NCI-H345 treated with DMSO at 0.1 percent for 48 hours (cell line): Measurements from ENCODE around the gene RAB11A.

Experiments used
- DNase-seq: peaks from one replicate; lab custom pipeline; 2025; ENCODE audit not compliant: unreplicated experiment; lab: John Stamatoyannopoulos, UW

Gene RAB11A

GRCh38 chr15:65869126-65869953 is at the start of gene RAB11A:
RAB11A (plus strand) TSS chr15:65869491; CDS start chr15:65869586, 95 bp downstream.
- DNase-seq: peak; percentile 81

DNA sequence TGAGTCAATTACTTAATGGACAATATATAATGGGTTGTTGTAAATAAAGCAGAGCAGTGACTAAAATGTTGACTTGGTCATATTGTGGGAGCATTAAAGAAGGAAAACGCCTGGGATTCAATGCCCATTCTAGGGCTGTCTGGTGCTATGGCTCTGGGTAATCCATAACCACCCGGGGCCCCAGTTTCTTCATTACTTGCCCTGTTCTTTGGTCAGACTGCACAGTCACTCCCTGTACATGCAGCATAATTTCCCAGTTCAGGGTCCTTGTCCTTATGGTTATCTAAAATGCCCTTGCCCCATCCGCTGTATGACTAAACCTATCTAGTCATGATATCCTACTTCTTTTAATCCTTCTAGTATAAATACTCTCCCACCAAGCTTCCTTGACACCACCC is 49.7 kb upstream of the RAB11A start:
- no peak for DNase-seq

DNA sequence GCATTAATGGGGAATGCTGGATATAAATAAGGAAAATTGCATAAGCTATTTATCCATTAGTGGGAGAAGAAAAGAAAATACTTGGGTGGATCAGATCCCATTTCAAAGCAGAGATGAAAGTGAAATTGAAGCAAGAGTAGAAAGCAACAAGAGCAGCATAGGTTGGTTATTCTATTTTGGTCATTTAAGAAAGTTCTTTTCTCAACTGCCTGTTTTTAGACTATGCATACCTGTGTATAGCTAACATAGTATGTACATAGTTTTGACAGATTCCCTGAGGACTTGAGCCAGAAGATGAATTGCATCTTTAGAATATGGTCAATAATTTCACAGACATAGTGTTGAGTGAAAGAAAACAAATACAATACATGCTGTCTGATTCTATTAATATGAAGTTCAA is 48.2 kb upstream of the RAB11A start:
- DNase-seq: no peak

DNA sequence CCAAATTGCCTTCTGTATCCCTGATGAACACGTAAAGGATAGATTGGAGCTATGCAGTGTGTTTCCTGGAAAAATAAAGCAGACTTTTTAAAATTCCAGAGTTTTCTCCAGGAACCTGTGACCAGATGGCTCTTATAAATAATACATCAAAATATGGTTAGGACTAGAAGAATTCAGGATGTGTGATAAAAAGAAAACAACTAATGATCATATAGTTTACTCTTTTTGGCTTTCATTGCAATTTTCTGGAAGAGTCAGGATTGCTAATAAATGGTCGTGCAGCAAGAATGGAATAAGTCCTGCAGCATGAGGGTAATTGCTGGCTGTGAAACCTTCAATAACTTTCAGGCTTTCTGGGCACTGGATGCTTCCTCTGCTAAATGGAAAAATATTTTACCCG is 47.0 kb upstream of the RAB11A start:
- no peak for DNase-seq

GRCh38 chr15:65824031-65824743 is 45.1 kb upstream of the RAB11A start:
- DNase-seq: no peak

- no peak for DNase-seq
These were observed 44.2 kb upstream of the RAB11A start for GRCh38 chr15:65824941-65825544.

- no peak for DNase-seq
These were observed 42.2 kb upstream of the RAB11A start for GRCh38 chr15:65827065-65827464.

- no peak for DNase-seq
These were observed 40.7 kb upstream of the RAB11A start for GRCh38 chr15:65828585-65828984.

- no peak for DNase-seq
These were observed 40.0 kb upstream of the RAB11A start for GRCh38 chr15:65829130-65829764.

GRCh38 chr15:65832549-65833364 is 36.5 kb upstream of the RAB11A start:
- peak; percentile 97 for DNase-seq

- DNase-seq: peak; percentile 63
These were observed 35.6 kb upstream of the RAB11A start for GRCh38 chr15:65833501-65834205.

DNA sequence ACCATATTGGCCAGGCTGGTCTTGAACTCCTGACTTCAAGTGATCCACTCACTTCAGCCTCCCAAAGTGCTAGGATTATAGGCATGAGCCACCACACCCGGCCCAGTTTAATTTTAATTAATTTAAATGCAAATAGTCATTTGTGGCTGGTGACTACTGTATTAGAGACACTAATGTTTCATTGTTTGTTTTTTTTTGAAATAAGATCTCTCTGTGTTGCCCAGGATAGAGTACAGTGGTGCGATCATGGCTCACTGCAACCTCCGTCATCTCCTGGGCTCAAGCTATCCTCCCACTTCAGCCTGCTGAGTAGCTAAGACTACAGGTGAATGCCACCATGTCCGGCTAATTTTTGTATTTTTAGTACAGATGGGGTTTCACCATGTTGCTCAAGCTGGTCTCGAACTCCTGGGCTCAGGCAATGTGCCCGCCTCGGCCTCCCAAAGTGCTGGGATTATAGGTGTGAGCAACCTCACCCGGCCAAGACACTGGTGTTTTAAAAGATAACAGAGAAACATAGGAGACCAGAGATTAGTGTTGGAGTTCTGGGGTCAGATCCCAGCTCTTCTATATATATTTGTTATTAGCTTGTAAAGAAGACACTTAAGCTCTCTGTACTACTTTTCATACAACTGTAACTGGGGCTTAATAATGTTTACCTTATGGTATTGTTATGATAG is 34.5 kb upstream of the RAB11A start:
- DNase-seq: no peak

DNA sequence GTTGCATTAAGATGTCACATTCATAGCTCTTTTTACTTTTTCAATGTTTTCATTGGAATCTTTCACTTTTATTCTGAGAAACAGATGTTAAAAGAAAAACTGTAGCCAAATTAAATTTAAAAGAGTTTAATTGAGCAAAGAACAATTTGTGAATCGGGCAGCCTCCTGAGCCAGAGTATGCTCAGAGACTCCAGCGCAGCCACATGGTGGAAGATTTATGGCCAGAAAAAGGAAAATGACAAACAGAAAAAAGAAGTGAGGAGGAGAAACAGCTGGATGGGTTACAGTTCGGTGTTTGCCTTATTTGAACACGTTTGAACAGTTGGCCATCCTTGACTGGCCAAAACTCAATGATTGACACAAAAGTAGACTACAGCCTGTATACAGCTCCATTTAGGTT is 33.8 kb upstream of the RAB11A start:
- no peak for DNase-seq

DNA sequence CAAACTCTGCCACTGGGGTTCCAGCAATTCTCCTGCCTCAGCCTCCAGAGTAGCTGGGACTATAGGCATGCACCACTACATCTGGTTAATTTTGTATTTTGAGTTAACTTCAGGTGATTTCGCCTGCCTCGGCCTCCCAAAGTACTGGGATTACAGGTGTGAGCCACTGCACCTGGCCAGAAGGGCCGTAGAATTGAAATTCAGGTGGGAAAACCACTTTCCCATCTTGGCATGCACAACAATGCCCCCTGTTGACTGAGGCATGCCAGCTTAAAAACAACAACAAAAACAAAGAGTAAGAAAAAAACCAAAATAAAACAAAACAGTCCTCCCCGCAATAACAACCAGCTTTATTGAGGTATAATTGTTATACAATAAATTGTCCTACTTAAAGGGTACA is 32.6 kb upstream of the RAB11A start:
- no peak for DNase-seq

DNA sequence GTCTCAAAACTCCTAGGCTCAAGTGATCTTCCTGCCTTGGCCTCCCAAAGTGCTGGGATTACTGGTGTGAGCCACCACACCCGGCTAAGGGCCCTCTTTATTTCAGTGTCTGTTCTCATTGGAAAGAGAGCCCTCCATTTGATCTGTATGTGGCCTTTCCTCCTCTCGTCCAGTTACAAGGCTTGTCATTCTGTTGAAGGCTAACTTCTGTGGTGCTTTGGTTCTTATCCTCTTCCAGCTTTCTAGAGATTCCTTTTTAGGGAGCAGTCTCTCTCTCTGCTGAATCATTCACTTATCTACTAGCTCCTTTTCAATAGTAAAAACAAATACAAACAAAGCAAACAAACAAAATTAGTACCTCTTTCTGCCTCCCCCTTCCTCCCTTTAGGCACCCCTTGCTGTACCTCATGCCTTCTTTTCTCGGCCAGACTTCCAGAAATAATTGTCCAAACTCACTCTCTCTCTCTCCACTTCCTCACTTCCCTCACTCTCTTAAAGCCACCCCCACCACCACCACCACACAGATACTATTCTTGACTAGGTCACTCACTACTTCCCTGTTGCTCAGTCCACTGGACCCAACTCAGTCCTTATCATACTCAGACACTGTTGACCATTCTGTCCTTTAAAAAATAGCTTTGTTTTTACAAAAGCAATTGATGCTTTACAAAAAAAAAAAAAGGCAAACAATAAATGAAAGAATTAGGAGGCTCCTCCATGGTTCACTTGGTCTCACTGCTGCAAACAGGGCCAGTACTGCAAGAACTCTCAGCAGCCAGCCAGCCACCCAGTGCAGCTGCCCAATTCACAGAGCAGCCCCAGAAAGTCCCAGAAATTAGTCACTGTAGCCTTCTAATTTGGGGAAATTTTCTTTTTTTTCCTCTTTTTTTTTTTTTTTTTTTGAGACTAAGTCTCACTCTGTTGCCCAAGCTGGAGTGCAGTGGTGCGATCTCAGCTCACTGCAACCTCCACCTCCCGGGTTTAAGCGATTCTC is 31.7 kb upstream of the RAB11A start:
- DNase-seq: no peak

- no peak for DNase-seq
These were observed 29.9 kb upstream of the RAB11A start for GRCh38 chr15:65839354-65839901.

DNA sequence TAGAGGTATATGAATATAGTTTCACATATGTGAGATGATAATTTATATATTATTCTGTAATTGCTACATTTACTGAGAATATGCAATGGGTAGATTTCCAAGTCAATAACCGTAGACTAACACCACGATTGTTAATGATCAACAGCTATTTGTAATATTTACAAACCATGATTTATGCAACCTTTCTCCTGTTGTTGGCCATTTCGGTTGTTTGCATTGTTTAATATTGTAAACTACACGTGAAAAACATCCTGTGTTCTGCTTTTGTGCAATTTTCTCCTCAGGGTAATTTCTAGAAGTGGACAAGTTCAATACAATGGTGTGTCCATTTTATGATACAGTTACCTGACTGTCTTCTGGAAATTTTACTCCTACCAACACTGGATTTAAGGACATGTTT is 29.3 kb upstream of the RAB11A start:
- no peak for DNase-seq
